Measurements from ENCODE around the gene MSMP. TPM values are rescaled to one million over a fixed set of nuclear protein-coding genes. Genes with fewer than 3 reads are reported as not detected.

The MSMP gene
- total RNA-seq, 1 donor from 2014 or later: not detected

DNA sequence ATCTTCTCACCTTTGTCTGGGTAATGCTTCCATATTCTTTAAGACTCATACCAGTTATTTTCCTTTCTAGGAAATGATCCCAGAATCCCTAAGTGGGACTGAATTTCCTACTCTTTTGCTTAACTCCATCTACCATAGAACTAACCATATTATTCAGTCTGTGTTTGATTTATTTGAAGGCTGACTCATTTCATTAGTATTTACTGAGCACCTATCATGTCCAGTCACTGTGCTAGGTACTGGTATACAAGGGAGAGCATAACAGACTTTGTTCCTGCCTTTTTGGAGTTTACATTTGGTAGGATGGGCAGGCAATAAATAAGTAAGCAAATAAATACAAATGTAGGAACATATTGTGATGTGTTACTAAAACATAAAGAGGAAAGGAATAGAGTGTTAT lies 41.6 kb upstream of the MSMP start:
- Histone ChIP-seq H3K36me3 (ENCODE audit: control insufficient read depth, insufficient read depth, low read length) (no peaks in the 10 kb centered on the region), H3K4me3 (ENCODE audit: low read depth, low read length) (no peak overlapping the region), H3K27me3 (ENCODE audit: control insufficient read depth, insufficient read depth, low read length) (no peaks in the 10 kb centered on the region)
- DNase-seq (ENCODE audit: low read depth): no peak
- TF ChIP-seq, protein P1, sequence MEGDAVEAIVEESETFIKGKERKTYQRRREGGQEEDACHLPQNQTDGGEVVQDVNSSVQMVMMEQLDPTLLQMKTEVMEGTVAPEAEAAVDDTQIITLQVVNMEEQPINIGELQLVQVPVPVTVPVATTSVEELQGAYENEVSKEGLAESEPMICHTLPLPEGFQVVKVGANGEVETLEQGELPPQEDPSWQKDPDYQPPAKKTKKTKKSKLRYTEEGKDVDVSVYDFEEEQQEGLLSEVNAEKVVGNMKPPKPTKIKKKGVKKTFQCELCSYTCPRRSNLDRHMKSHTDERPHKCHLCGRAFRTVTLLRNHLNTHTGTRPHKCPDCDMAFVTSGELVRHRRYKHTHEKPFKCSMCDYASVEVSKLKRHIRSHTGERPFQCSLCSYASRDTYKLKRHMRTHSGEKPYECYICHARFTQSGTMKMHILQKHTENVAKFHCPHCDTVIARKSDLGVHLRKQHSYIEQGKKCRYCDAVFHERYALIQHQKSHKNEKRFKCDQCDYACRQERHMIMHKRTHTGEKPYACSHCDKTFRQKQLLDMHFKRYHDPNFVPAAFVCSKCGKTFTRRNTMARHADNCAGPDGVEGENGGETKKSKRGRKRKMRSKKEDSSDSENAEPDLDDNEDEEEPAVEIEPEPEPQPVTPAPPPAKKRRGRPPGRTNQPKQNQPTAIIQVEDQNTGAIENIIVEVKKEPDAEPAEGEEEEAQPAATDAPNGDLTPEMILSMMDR (IDR thresholded peaks at IDR 0.05; ENCODE audit: insufficient read depth, low read length, poor library complexity, severe bottlenecking): no peak

DNA sequence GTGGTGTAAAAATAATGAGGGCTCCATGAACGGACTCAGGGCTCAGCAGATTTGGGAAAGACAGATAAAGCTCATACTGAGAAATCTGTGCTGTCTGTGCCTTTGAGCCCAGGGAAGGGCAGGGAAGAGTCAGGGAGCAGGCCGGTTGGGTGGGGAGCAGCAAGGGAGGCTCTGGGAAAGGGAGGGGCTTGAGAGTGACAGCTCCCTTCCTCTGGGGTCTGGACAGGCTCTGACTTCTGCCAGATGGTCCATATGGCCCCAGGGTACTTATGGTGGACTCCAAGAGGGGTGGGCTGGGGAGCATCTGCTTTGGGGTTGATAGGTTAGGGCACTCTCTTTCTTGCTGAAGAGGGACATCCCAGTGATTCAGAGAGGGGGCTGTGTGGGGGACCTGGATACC lies 39.4 kb upstream of the MSMP start:
- TF ChIP-seq, protein P1 (IDR thresholded peaks at IDR 0.05; ENCODE audit: insufficient read depth, low read length, poor library complexity, severe bottlenecking): no peak
- Histone ChIP-seq H3K4me3 (ENCODE audit: low read depth, low read length) (no peak overlapping the region), H3K27me3 (ENCODE audit: control insufficient read depth, insufficient read depth, low read length) (no peaks in the 10 kb centered on the region), H3K36me3 (ENCODE audit: control insufficient read depth, insufficient read depth, low read length) (no peaks in the 10 kb centered on the region)
- no peak for DNase-seq (ENCODE audit: low read depth)

DNA sequence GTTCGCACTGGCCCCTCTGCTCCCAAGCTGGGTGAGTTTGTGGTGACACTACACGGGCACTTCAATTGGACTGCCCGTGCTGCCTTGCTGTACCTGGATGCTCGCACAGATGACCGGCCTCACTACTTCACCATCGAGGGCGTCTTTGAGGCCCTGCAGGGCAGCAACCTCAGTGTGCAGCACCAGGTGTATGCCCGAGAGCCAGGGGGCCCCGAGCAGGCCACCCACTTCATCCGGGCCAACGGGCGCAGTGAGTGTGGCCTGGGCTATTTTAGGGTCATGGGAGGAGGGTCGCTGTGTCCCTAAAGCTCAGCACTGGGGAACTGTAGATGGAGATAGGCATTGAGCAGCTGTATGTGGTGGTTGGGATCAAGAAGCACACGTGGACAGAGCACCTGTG lies 38.8 kb upstream of the MSMP start:
- TF ChIP-seq, protein P1 (IDR thresholded peaks at IDR 0.05; ENCODE audit: insufficient read depth, low read length, poor library complexity, severe bottlenecking): no peak
- H3K4me3 ChIP-seq (ENCODE audit: low read depth, low read length): no peak overlapping the region
- no peak for DNase-seq (ENCODE audit: low read depth)

DNA sequence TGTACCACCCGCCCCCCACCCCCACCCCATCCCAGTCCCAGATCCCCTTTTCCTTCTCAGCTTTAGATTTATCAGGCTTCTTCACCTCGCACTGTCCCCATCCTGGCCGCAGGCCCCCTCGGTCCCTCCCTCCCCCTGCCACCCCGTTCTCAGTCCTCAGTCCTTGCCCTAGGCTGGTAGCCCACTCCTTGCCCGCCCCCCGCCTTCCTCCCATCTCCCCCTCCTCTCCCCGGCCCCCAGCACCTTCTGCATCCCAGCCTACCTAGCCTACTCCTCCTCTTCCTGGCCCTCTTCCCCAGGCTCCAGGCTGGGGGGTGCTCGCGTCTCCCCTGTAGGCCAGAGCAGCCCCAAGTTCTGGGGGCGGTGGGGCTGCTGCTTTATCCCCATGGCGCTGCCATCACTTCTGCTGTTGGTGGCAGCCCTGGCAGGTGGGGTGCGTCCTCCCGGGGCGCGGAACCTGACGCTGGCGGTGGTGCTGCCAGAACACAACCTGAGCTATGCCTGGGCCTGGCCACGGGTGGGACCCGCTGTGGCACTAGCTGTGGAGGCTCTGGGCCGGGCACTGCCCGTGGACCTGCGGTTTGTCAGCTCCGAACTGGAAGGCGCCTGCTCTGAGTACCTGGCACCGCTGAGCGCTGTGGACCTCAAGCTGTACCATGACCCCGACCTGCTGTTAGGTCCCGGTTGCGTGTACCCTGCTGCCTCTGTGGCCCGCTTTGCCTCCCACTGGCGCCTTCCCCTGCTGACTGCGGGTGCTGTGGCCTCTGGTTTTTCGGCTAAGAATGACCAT lies 38.1 kb upstream of the MSMP start:
- DNase-seq (ENCODE audit: low read depth): no peak
- H3K36me3 ChIP-seq (ENCODE audit: control insufficient read depth, insufficient read depth, low read length): no peaks in the 10 kb centered on the region
- H3K4me3 ChIP-seq (ENCODE audit: low read depth, low read length): peak overlapping the region; percentile 49
- TF ChIP-seq, protein P1 (IDR thresholded peaks at IDR 0.05; ENCODE audit: insufficient read depth, low read length, poor library complexity, severe bottlenecking): no peak
- H3K27me3 ChIP-seq (ENCODE audit: control insufficient read depth, insufficient read depth, low read length): no peaks in the 10 kb centered on the region

More for the DNA sequence above, 38.8 kb upstream of the MSMP start:
- Histone ChIP-seq H3K27me3 (ENCODE audit: control insufficient read depth, insufficient read depth, low read length) (no peaks in the 10 kb centered on the region), H3K36me3 (ENCODE audit: control insufficient read depth, insufficient read depth, low read length) (no peaks in the 10 kb centered on the region)

DNA sequence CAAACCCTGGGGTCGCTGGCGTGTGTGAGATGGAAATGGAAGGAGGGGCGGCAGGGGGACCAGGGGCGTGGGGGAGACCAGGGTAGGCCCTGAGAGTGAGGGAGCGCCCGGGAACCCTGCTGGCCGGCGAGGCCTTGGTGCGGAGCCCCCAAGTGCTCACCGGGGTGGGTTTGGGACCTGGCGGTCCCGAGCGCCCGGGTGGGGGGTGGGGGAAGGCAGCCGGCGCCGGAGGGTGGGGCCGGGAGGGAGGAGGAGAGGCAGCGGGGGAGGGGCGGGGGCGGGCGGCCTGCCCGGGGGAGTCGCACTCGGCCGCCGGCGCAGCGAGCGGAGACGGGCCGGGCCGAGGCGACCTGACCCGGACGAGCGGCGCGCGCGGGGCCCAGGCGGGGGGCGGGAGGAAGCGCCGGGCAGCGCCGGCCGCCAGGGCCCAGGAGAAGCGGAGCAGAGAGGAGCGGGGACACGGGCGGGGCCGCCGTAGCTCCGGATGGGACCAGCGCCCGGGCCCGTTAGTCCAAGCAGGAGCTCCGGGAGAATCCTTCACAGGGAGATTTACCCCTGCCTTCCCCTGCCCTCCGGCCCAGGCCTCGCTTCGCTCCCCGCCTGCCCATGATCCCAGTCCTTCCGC lies 37.3 kb upstream of the MSMP start, which contains the start of gene NPR2:
Gene NPR2 (plus strand): TSS at position 295 of the 625 bp plus-strand sequence. CDS start 818 bp downstream, outside the sequence.
- H3K27me3 ChIP-seq (ENCODE audit: control insufficient read depth, insufficient read depth, low read length): no peaks in the 10 kb centered on the region
- H3K36me3 ChIP-seq (ENCODE audit: control insufficient read depth, insufficient read depth, low read length): no peaks in the 10 kb centered on the region
- DNase-seq (ENCODE audit: low read depth): no peak
- TF ChIP-seq, protein P1 (IDR thresholded peaks at IDR 0.05; ENCODE audit: insufficient read depth, low read length, poor library complexity, severe bottlenecking): no peak
- H3K4me3 ChIP-seq (ENCODE audit: low read depth, low read length): peak within 1 kb of the TSS; percentile 49
